HL-60 (cell line): ENCODE data around the gene WWOX.

Experiments used
- DNase-seq, 2 experiments: peaks; one replicate each; pipeline ENCODE4 v3.0.0-alpha.2; 2010 to 2020; ENCODE audit warnings: low read depth in 1 of 2, low spot score in 1 of 2
- H3K27ac ChIP-seq: fragments of 250-450 bp; sonication (Bioruptor Pico); replicated peaks from 2 replicates; pipeline ENCODE4 v1.5.1; 2020; ENCODE audit warnings: mild to moderate bottlenecking, moderate library complexity
- H3K27me3 ChIP-seq: fragments of 250-450 bp; sonication (Bioruptor Pico); 2 replicates; pipeline ENCODE4 v1.5.1; 2021; ENCODE audit warnings: mild to moderate bottlenecking, moderate library complexity; ENCODE audit not compliant: insufficient read depth, poor library complexity, severe bottlenecking
- H3K4me3 ChIP-seq: replicated peaks from 2 replicates; pipeline ENCODE4 v1.5.1; 2011; ENCODE audit warnings: mild to moderate bottlenecking, control low read depth, low read length; ENCODE audit not compliant: insufficient read depth
- CTCF ChIP-seq: IDR thresholded peaks from one replicate; pipeline ENCODE4 v1.5.1; 2011; ENCODE audit warnings: low read length, control low read depth, inconsistent platforms; ENCODE audit not compliant: insufficient read depth
- GABPA ChIP-seq: IDR thresholded peaks from 2 replicates; pipeline ENCODE4 v1.6.1; 2012; ENCODE audit warnings: low read depth
- POLR2AphosphoS5 ChIP-seq: IDR thresholded peaks from 2 replicates; pipeline ENCODE4 v1.6.1; 2012; ENCODE audit warnings: low read depth
- SPI1 ChIP-seq: IDR thresholded peaks from 2 replicates; pipeline ENCODE4 v1.6.1; 2012; ENCODE audit warnings: low read depth, mild to moderate bottlenecking, borderline replicate concordance
- TF ChIP-seq, protein P1 (sequence below): IDR thresholded peaks from 2 replicates; pipeline ENCODE4 v1.6.1; 2012; ENCODE audit warnings: low read depth; ENCODE audit not compliant: insufficient replicate concordance

The WWOX gene

DNA sequence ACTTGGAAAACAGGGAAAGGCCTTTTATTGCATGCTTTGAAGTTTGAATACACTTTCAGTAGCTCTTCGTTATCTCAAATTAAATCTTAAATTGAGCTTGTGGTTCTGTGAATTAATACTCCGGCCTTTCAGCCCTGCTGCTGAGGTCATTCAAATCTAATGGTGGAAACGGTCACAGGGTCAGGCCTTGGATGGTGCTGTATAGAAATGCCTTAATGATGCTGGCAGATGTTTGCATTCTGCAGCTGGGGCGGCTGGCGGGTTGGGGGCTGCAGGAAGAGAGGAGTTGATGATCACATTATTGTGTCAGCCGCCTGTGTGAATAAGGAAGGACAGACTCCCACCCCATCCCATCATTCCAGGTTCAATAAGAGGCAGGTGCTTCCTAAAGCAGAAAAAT, 723.6 kb downstream of the WWOX start:
- TF ChIP-seq GABPA (no peak), POLR2AphosphoS5 (no peak), CTCF (no peak), SPI1 (no peak)
- TF ChIP-seq, protein P1, sequence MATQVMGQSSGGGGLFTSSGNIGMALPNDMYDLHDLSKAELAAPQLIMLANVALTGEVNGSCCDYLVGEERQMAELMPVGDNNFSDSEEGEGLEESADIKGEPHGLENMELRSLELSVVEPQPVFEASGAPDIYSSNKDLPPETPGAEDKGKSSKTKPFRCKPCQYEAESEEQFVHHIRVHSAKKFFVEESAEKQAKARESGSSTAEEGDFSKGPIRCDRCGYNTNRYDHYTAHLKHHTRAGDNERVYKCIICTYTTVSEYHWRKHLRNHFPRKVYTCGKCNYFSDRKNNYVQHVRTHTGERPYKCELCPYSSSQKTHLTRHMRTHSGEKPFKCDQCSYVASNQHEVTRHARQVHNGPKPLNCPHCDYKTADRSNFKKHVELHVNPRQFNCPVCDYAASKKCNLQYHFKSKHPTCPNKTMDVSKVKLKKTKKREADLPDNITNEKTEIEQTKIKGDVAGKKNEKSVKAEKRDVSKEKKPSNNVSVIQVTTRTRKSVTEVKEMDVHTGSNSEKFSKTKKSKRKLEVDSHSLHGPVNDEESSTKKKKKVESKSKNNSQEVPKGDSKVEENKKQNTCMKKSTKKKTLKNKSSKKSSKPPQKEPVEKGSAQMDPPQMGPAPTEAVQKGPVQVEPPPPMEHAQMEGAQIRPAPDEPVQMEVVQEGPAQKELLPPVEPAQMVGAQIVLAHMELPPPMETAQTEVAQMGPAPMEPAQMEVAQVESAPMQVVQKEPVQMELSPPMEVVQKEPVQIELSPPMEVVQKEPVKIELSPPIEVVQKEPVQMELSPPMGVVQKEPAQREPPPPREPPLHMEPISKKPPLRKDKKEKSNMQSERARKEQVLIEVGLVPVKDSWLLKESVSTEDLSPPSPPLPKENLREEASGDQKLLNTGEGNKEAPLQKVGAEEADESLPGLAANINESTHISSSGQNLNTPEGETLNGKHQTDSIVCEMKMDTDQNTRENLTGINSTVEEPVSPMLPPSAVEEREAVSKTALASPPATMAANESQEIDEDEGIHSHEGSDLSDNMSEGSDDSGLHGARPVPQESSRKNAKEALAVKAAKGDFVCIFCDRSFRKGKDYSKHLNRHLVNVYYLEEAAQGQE = no peak
- no peak for DNase-seq

GRCh38 chr16:78829280-78829679, 729.8 kb downstream of the WWOX start:
- no peak for DNase-seq
- Histone ChIP-seq H3K27ac (no peak overlapping the region), H3K4me3 (no peak overlapping the region), H3K27me3 (no peaks in the 10 kb centered on the region)
- TF ChIP-seq CTCF = no peak
- TF ChIP-seq, protein P1 = no peak
- no peak for TF ChIP-seq POLR2AphosphoS5
- no peak for TF ChIP-seq GABPA
- no peak for TF ChIP-seq SPI1

More for the DNA sequence above, 723.6 kb downstream of the WWOX start:
- no peak overlapping the region for H3K27ac ChIP-seq
- H3K4me3 ChIP-seq = no peak overlapping the region
- no peaks in the 10 kb centered on the region for H3K27me3 ChIP-seq

GRCh38 chr16:78830599-78830998, 731.1 kb downstream of the WWOX start:
- TF ChIP-seq SPI1 = no peak
- TF ChIP-seq, protein P1 = no peak
- H3K4me3 ChIP-seq = no peak overlapping the region
- H3K27ac ChIP-seq = no peak overlapping the region
- no peak for DNase-seq
- H3K27me3 ChIP-seq = no peaks in the 10 kb centered on the region

DNA sequence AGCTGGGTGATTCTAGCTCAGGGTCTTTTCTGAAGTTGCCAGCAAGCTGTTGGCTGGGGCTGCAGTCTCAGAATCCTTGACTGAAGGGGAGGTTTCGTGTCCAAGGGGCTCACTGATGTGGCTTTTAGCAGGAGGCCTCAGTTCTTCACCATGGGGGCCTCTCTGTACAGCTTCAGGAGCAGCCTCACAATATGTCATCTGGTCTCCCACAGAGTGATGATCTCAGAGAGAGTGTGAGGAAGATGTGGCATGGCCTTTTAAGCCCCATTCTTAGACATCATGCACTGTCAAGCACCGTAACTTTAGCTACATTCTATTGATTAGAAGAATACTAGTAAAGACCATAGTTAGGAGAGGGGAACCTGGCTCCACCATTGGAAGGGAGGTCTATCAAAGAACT, 732.6 kb downstream of the WWOX start:
- DNase-seq = no peak
- no peak overlapping the region for H3K4me3 ChIP-seq
- H3K27ac ChIP-seq = no peak overlapping the region
- TF ChIP-seq POLR2AphosphoS5 = no peak
- H3K27me3 ChIP-seq = no peaks in the 10 kb centered on the region
